Umbilical cord (tissue), 2 donors: Measurements from ENCODE around the gene PLA2R1. TPM values are rescaled to one million over a fixed set of nuclear protein-coding genes. Genes with fewer than 3 reads are reported as not detected.

Source experiments
- DNase-seq: peaks from one replicate; pipeline ENCODE4 v3.0.0-alpha.2; 2015; ENCODE audit warnings: low spot score
- total RNA-seq: library from RNA; depleted of rRNA; stranded (reverse); fragments of >200 nt; gene quantifications from one replicate; pipeline ENCODE4 v1.2.3, GENCODE V29; 2014; ENCODE audit warnings: low replicate concordance; ENCODE audit not compliant: insufficient read depth

The PLA2R1 gene
- total RNA-seq, 1 donor from 2014 or later, result 18.3 TPM

DNA sequence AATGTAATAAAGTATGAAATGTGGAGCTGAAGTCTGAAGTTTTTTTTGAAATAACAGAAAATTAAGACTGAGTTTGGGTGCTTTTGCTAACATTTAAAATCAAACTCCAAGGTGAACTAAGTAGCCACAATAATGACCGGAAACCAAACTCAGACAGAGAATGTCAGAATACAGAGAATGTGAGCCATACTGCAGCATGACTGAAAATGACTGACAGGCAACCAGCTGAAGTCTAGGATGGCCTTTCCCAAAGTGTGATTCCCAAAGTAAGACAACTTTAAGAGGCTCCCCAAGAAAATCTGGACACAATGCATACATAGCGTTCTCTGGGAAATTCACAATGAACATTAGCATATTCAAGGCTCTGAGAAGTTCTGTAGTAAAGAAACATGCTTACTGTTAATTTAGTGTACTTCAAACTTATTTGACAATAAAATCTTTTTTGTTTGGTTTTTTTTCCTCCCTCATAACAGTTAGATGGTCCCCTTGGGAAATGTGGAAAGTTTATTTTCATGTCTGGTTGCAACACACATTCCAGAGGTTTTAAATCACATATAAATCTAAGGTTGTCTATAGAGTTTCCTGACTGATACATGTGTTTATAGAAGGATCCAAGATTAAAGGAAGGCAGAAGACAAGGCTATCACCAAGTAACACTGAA, 28.6 kb downstream of the PLA2R1 start:
- peak; percentile 2 for DNase-seq

- DNase-seq, result no peak
Measured at GRCh38 chr2:160029270-160029628, 33.2 kb downstream of the PLA2R1 start.

DNA sequence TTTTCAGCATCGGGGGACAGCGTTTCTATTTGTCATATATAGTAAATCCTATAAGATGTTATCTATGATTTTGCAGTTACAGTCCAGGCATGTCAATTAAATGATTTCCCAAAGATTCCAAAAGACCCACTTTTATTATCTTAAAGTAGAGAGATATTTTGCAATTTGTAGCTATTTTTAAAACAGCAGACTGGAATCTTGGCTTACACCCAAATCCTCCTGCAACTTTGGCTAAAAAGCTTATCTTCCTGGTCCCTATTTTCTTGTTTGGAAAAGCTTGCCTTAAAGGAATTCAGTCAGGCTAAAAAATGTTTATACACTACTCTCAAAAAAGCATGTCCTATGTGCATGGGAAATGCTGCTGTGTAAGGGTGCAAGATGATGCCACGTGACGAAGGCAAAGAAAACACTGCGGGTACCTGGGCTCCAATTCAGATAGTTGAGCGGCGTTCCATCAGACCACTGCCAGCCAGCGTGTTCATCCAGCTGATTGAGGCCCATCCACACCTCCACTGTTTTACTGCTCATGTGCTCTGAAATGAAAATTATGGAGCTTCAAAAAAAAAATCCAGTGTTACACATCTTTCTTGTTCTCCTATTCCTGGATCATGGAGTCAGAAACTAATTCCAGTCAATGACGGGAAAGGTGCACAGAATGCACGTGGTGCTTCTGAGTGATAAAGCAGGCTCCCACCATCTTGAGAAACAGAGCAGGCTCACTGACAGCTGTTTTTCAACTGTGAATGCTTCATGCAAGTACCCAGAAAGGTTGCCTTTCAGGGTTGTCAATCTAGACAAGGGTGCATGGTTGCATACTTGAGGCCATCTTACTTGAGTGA, 33.8 kb downstream of the PLA2R1 start:
- DNase-seq, result peak; percentile 70

GRCh38 chr2:160022162-160022561, 40.3 kb downstream of the PLA2R1 start:
- DNase-seq, result no peak

GRCh38 chr2:160019374-160020090, 42.9 kb downstream of the PLA2R1 start:
- DNase-seq, result no peak

DNA sequence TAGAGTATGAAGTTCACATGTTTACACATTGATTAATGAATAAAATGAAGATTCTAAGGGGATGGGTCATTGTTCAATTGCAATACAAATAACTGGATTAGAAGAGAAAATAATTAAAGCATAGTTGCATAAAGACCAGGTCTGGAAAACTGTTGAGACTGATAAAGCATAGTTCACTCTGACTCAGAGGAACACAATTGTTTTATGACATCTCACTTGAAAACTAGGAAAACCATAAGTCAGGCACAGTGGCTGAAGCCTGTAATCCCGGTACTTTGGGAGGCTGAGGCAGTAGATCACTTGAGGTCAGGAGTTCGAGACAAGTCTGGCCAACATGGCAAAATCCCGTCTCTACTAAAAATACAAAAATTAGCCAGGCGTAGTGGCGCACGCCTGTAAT, 46.7 kb downstream of the PLA2R1 start:
- DNase-seq, result no peak

DNA sequence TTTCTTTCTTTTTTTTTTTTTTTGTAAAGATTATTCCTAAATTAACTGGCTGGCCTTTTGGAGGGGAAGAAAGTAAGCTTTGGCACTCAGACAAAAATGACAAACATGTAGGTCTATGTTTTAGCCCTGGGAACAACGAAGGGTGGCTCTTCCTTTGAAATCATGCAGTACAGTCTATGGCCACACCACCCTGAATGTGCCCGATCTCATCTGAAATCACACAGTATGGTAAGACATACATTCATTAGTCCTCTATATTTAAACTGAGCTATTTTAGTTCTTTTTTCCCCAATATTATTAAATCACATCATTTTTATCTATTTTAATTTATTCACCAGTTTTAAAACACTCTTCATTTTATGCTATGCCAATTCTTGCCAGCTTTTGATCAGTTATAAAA, 48.2 kb downstream of the PLA2R1 start:
- no peak for DNase-seq

GRCh38 chr2:160010361-160011145, 51.9 kb downstream of the PLA2R1 start:
- DNase-seq, result no peak

DNA sequence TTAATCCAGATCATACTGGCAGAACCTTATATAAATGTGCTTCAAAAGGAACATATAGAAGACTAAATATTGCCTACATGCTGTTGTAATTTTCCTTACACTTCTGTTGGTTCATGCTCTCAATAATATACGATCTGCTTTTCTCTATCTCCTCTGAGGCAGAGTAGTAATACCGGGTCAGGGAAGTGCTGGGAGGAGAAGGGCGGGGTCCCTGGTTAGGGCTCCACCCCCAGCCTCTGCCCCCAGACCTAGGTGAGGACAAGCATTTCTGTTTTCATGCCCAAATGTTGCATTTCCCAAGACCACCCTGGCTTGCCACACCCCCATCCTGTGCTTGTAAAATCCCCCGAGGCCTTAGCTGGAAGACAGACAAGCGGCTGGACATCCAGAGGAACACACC, 55.3 kb downstream of the PLA2R1 start:
- no peak for DNase-seq

DNA sequence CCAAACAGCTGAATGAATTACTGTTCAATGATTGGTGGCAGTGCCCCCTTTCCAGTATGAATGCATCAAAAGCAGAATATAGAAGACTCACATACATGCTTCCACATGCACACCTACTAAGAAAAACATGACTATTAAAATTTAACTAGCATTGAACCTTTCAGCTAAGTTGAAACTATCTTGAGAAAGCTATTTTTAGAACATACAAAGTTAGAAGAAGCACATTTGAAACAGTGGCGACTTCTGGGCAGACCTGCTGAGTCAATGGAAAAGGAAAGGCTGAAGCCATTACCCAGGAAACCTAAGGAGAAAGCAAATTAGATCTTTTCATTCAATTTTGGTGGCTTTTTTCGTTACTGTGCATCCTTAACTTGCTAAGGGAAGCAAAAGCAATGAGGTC, 55.9 kb downstream of the PLA2R1 start:
- peak; percentile 7 for DNase-seq

DNA sequence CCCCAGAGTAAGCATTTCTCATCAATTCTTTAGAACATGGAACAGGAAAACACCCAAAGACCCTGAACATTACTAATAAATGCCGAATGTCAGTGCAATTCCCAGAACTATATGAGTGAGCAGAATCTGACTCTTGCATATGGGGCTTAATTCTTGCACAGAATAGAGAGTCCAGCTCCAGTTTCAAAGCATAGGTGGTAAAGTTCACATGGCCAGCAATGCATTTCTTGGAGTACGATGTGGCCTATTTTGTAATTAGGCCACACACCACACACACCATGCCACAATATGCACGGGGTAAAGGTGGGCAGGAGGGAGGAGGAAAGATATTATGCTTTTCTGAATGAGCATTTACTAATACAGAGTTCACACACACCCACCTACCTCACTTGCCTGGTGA, 56.5 kb downstream of the PLA2R1 start:
- DNase-seq, result no peak

GRCh38 chr2:160005476-160005875, 56.9 kb downstream of the PLA2R1 start:
- DNase-seq, result no peak

DNA sequence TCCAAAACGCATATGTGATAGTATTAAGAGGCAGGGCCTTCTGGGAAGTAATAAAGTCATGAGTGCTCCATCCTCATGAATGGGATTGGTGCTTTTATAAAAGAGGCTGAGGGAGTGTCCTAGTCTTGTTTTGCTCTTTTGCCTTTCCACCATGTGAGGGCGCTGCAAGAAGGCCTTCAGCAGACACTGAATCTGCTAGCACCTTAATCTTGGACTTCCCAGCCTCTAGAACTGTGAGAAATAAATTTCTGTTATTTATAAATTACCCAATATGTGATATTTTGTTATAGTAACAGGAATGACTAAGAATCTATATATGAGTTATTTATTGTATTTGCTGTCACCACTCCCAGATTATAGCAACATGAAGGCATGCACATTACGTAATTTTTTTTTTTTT, 63.5 kb downstream of the PLA2R1 start:
- DNase-seq, result no peak

DNA sequence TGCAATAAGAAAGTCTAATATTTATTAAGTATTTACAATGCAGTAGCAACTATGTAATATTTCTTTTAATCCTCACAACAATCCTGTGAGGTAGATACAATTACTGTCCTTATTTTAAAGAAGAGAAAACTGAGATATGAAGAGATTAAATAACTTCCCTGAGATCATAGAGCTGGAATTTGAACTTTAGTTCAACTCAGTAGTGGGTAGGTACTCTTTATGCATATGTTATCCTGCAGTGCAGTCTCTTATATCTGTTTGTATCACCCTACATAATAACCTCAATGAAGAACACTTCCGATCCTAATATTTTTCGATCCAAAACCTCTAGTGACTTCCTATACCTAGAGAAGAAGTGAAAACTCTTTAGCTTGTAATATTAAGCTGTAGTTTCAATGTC, 64.2 kb downstream of the PLA2R1 start:
- peak; percentile 7 for DNase-seq

- peak; percentile 65 for DNase-seq
Measured at GRCh38 chr2:159996792-159997546, 65.4 kb downstream of the PLA2R1 start.

DNA sequence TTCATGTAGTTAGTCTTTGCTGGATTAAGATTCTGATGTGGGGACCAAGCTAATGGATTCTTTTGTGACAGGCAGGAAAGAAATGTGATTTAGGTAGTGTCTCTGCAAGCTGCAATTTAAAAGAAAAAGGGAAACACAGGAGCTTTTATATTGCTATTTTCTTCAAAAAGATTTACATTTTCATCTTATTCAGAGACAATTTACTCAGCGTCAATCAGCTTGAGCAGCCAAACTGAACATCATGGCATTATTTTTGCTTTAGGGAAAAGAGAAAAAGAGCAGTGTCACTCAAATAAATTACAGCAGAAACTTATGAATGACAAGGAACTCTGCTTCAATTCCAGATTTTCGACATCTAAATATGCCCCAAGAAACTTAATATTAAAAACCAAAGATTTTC, 67.4 kb downstream of the PLA2R1 start:
- no peak for DNase-seq

- peak; percentile 5 for DNase-seq
Measured at GRCh38 chr2:159989249-159989648, 73.2 kb downstream of the PLA2R1 start.

DNA sequence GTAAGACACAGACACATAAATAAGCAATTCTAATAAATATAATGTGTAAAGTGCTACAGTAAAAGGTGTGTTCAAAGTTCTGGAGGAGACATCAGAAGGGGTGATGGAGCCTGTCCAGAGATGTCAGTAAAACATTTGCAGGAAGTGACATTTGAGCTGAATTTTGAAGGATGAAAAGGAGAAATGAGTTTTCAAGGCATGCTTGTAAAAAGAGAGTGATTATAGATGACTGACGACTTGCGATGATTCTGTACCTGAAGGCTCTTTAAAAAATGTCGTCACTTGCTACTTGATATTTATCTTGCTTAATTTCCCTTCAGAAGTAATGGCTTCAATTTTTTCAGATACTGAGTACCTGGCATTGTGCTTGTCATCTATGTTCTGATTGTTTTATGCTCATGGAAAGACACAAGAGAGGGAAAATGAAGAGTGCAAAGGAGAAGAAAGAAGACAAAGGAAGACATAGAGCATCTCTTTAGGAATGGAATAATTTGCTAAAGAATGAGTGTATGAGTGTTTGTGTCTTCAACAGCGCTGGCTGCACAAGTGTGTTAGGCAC, 73.9 kb downstream of the PLA2R1 start:
- DNase-seq, result no peak

GRCh38 chr2:159987181-159987580, 75.2 kb downstream of the PLA2R1 start:
- DNase-seq, result no peak

DNA sequence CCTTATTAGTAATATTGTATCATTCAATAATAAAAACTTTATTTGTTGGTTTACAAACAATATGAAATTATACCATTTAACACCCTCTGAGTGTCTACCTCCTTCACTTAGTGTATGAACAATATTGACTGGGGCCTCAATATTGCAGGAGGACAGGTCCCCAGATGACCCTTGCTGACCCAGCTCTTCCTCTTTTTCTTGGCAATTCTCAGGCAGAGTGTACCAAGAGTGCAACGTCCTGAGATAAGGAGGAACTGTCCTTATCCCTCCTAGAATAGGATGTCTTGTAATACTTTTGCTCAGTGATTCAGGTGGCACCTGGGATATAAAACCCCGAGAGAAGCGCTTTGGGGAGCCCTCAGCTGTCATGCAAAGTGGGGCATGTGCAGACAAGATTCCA, 76.8 kb downstream of the PLA2R1 start:
- no peak for DNase-seq

GRCh38 chr2:159984034-159984433, 78.4 kb downstream of the PLA2R1 start:
- DNase-seq, result no peak
